ENCODE results near the gene RABIF. TPM values are rescaled to one million over a fixed set of nuclear protein-coding genes. Genes with fewer than 3 reads are reported as not detected.
A peak's percentile ranks its signal among the peaks of the same experiment; 100 is the strongest.
"Not testable (repeated sequence)": the region's sequence is repeated elsewhere in the genome, so short reads cannot be mapped to it uniquely, and the experiment has no call there.

RABIF gene
- total RNA-seq (10 to 100 TPM; 10.3 to 11.1 TPM), total RNA-seq (22.2 to 32.6 reads per million in 2 donors)

DNA sequence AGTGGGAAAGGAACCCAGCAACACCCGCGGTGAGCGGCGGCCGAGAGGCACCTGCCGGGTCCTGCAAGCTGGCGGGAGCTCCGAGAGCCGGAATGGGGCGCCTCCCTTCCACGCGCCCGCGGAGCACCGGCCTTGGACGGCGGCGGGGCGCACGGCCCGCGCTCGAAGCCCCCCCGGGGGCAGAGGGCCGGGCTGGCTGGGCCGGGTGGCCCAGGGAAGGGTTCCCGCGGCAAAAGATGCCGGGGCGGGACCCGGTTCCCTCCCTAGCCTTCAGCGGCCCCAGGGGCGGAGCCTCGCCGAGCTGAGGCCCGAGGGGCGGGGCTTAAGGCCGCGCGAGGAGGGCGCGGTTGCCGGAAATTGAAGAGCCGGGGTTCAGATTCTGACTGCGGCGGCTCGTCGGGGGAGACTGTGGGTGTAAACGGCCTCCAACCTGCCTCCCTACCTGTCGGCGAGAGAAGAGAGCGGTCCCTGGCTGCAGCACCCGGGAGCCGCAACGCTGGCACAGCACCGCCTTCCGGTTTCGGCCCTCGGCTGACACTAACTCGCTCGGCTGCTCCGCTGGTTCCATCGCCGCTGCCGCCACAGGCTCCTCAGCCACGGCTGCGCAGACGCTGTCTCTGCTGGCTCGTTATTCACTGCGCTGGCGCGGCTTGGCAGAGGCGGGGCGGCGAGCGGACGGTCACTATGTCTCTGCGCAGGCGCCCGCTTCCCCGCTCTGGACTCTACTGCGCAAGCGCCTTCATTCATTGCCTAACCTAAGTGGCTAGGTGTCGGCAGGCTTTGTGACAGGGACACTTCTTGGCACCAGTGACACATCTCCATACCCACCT, at the start of gene RABIF:
Gene RABIF, minus strand, starts transcription at position 619 of the 830 bp plus-strand sequence. Its CDS starts 51 bp downstream, at position 568.
- no peaks in the 10 kb centered on the region for H3K9me3 ChIP-seq (ENCODE audit: control insufficient read depth, low read length, poor library complexity, severe bottlenecking)
- peak within 1 kb of the TSS; percentile 90 for H3K27ac Mint-ChIP-seq
- DNase-seq (peak; percentile 94 to 96 (median 95)), ATAC-seq (peak; percentile 91)
- H3K4me3 Mint-ChIP-seq: peak within 1 kb of the TSS; percentile 98
- H3K36me3 Mint-ChIP-seq (ENCODE audit: low read depth): peaks cover 10% of the 10 kb centered on the region
- peaks cover 20% of the 10 kb centered on the region for H3K4me1 Mint-ChIP-seq
- no peaks in the 10 kb centered on the region for H3K27me3 Mint-ChIP-seq

DNA sequence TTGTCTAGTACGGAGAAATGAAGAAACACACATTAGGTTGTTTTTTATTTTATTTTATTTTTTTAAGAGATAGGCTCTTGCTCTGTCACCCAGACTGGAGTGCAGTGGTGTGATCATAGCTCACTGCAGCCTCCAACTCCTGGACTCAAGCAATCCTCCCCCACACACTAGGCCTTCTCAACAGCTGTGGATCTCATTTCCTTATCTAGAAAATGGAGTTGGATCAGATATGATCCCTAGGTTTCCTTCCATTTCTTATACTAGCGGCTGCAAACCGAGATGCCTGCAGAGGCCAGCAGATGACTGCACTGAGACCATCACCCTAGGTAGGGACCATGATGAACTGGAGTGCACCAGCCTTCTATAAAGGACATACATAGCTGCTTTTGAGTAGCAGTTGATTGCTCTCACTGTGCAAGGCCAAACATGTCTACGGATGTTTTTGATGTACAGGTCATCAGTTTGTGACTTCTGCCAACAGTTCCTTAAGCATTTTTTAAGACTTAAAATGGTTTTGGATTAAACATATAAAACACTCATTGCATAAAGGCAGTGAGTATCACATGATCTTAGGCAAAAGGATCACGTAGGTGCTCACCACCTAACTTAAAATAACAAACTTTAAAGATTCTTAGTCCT, 49.5 kb upstream of the RABIF start:
- no peak overlapping the region for H3K4me3 Mint-ChIP-seq
- H3K4me1 Mint-ChIP-seq: peaks cover 2% of the 10 kb centered on the region
- H3K27me3 Mint-ChIP-seq: peaks cover 18% of the 10 kb centered on the region
- DNase-seq: no peak
- ATAC-seq: no peak
- peaks cover 8% of the 10 kb centered on the region for H3K36me3 Mint-ChIP-seq (ENCODE audit: low read depth)
- H3K27ac Mint-ChIP-seq: no peak overlapping the region
- H3K9me3 ChIP-seq (ENCODE audit: control insufficient read depth, low read length, poor library complexity, severe bottlenecking): no peaks in the 10 kb centered on the region

DNA sequence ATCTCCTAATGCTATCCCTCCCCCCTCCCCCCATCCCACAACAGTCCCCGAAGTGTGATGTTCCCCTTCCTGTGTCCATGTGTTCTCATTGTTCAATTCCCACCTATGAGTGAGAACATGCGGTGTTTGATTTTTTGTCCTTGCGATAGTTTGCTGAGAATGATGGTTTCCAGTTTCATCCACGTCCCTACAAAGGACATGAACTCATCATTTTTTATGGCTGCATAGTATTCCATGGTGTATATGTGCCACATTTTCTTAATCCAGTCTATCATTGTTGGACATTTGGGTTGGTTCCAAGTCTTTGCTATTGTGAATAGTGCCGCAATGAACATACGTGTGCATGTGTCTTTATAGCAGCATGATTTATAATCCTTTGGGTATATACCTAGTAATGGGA, 47.5 kb upstream of the RABIF start:
- H3K27me3 Mint-ChIP-seq: peaks cover 18% of the 10 kb centered on the region
- not testable (repeated sequence) for DNase-seq; H3K9me3 ChIP-seq (ENCODE audit: control insufficient read depth, low read length, poor library complexity, severe bottlenecking); H3K36me3 Mint-ChIP-seq (ENCODE audit: low read depth); H3K4me3 Mint-ChIP-seq; H3K4me1 Mint-ChIP-seq; H3K27ac Mint-ChIP-seq; ATAC-seq

DNA sequence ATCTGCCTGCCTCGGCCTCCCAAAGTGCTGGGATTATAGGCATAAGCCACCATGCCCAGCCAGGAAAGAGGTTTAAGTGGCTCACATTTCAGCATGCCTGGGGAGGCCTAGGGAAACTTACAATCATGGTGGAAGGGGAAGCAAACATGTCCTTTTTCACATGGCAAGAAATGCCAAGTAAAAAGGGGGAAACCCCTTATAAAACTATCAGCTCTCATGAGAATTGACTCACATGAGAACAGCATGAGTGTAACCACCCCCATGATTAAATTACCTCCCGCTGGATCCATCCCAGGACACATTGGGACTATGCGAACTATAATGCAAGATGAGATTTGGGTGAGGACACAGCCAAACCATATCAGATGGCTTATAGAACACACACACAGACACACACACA, 46.9 kb upstream of the RABIF start:
- no peaks in the 10 kb centered on the region for H3K9me3 ChIP-seq (ENCODE audit: control insufficient read depth, low read length, poor library complexity, severe bottlenecking)
- Mint-ChIP-seq H3K36me3 (ENCODE audit: low read depth) (peaks cover 4% of the 10 kb centered on the region), H3K4me1 (peaks cover 2% of the 10 kb centered on the region), H3K27me3 (peaks cover 18% of the 10 kb centered on the region), H3K4me3 (no peak overlapping the region), H3K27ac (no peak overlapping the region)
- DNase-seq: no peak
- no peak for ATAC-seq

DNA sequence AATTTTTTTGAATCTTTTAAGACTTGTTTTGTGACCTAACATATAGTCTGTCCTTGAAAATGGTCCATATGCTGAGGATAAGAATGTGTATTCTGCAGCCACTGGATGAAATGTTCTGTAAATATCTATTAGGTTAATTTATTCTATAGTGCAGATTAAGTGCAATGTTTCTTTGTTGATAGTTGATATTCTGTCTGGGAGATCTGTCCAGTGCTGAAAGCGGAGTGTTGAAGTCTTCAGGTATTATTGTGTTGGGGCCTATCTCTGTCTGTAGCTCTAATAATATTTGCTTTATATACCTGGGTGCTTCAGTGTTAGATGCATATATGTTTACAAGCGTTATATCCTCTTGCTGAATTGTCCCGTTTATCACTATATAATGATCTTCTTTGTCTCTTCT, 45.8 kb upstream of the RABIF start:
- H3K9me3 ChIP-seq (ENCODE audit: control insufficient read depth, low read length, poor library complexity, severe bottlenecking): no peaks in the 10 kb centered on the region
- Mint-ChIP-seq H3K4me3 (no peak overlapping the region), H3K27me3 (peaks cover 18% of the 10 kb centered on the region), H3K36me3 (ENCODE audit: low read depth) (peaks cover 4% of the 10 kb centered on the region), H3K27ac (no peak overlapping the region), H3K4me1 (peaks cover 2% of the 10 kb centered on the region)
- ATAC-seq: no peak
- DNase-seq: no peak

DNA sequence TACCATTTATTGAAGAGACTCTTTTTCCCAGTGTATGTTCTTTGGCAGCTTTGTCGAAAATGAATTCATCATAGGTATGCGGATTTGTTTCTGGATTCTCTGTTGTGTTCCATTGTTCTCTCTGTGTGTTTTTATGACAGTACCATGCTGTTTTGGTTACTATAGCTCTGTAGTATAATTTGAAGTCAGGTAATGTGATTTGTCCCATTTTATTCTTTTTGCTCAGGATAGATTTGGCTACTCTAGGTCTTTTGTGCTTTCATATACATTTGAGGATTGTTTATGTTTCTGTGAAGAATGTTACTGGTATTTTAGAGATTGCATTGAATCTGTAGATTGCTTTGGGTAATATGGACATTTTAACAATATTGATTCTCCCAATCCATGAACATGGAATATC, 43.5 kb upstream of the RABIF start:
- no peak for ATAC-seq
- Mint-ChIP-seq H3K4me3 (no peak overlapping the region), H3K4me1 (no peaks in the 10 kb centered on the region), H3K27me3 (peaks cover 18% of the 10 kb centered on the region), H3K27ac (no peak overlapping the region), H3K36me3 (ENCODE audit: low read depth) (peaks cover 4% of the 10 kb centered on the region)
- no peak for DNase-seq
- no peaks in the 10 kb centered on the region for H3K9me3 ChIP-seq (ENCODE audit: control insufficient read depth, low read length, poor library complexity, severe bottlenecking)

DNA sequence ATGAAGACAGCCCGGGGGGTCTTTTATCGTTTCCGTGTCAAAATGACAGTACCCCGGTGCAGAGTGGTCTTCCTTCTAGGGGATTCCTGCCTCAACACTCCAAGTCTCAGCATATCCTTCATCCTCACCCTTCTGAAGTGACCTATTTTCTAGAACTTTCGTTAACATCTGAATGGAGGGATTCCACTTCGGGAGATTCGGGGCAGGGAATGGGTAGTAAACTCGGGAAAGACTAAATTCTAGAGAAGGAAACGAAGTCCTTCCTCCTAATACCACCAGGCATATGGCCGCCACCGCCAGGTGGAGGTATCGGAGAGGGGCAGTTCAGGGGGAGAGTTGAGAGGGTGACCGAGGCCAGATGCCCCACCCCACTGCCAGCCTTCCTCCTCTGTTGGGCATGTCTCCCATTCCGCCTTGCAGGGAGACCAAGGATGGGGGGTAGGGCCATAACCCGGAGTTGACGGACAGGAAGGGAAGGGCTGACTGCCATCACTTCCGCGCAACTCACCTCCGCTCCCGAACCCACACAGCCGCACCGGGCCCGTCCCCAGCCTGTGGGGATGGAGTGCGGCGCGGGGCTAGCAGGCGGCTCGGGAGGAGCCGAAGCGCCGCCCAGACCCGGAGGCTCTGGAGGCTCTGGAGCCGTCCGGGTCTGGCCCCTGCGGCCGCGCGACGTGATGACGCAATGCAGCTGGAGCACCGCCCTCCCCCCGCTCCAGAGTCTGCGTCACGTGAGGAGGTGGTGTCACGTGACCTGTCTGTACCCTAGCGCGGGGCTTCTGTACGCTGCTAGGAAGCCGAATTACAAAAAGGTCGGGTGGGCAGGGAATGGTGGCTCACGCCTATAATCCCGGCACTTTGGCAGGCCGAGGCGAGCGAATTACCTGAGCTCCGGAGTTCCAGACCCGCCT, 37.9 kb upstream of the RABIF start, which contains the start of gene KLHL12:
Gene KLHL12, minus strand, starts transcription at position 654 of the 911 bp plus-strand sequence. CDS start 2,072 bp downstream, outside the sequence.
- peaks cover 2% of the 10 kb centered on the region for H3K36me3 Mint-ChIP-seq (ENCODE audit: low read depth)
- H3K9me3 ChIP-seq (ENCODE audit: control insufficient read depth, low read length, poor library complexity, severe bottlenecking): no peaks in the 10 kb centered on the region
- H3K27ac Mint-ChIP-seq: peak within 1 kb of the TSS; percentile 91
- H3K27me3 Mint-ChIP-seq: no peaks in the 10 kb centered on the region
- H3K4me3 Mint-ChIP-seq: peak within 1 kb of the TSS; percentile 93
- H3K4me1 Mint-ChIP-seq: peaks cover 17% of the 10 kb centered on the region
- ATAC-seq: peak; percentile 95
- DNase-seq: peak; percentile 87 to 91 (median 91)

DNA sequence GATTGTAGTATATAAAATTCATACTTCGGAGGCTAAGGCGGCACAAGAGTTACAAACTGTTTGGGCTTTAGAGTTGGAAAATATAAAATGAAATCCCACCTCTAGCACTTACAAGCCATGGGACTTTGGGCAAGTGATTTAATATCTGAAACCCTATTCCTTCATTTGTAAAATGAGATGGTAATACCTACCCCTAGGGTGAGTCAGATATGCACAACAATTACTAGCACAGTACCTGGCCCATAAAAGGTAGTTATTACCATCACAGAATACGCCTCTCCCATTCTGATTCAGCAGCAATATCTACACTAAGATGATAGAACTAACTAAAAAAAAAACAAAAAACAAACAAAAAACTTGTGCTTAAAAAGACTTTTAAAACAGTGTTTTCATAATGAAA, 34.6 kb upstream of the RABIF start:
- ATAC-seq: no peak
- H3K36me3 Mint-ChIP-seq (ENCODE audit: low read depth): peaks cover 2% of the 10 kb centered on the region
- no peak overlapping the region for H3K27ac Mint-ChIP-seq
- H3K9me3 ChIP-seq (ENCODE audit: control insufficient read depth, low read length, poor library complexity, severe bottlenecking): no peaks in the 10 kb centered on the region
- no peak for DNase-seq
- no peak overlapping the region for H3K4me3 Mint-ChIP-seq
- H3K27me3 Mint-ChIP-seq: no peaks in the 10 kb centered on the region
- peaks cover 17% of the 10 kb centered on the region for H3K4me1 Mint-ChIP-seq

DNA sequence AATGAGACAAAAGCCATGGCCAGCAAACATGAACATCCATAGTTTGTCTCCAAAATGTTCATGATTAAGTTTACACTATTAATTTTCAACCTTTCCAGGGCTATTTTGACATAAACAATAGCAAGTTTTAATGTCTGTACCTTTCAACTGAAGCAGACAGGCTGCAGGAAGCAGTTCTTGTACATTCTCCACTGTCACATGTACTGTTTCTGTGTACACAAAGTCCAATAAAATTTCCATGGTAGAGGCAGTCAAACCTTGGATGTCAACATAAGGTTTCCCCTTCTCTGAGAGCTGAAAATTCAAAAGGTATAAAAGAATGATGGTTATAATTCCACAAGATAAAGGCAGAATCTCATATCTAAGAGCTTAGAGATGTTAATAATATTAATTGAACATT, 30.7 kb upstream of the RABIF start:
- Mint-ChIP-seq H3K27me3 (no peaks in the 10 kb centered on the region), H3K4me3 (no peak overlapping the region), H3K4me1 (peaks cover 9% of the 10 kb centered on the region), H3K36me3 (ENCODE audit: low read depth) (peaks cover 4% of the 10 kb centered on the region), H3K27ac (no peak overlapping the region)
- no peak for ATAC-seq
- H3K9me3 ChIP-seq (ENCODE audit: control insufficient read depth, low read length, poor library complexity, severe bottlenecking): no peaks in the 10 kb centered on the region
- DNase-seq: no peak

DNA sequence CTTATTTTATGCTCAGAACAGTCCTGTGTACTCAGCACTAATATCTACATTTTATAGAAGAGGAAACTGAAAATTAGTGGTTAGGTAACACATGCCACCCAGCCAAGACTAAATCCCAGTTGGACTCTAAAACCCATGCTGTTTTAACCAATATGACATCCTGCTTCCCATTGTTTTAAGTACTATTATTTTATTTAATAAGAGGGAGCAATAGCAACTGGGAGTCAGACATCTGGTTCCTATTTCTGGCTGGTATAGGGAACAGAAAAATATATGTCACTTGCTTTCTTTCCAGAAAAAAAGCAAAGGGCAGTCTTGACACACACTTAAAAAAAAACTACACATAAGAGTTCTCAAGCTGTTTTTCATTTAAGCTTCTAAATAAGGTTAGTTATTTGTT, 26.2 kb upstream of the RABIF start:
- ATAC-seq (no peak), DNase-seq (no peak)
- H3K4me1 Mint-ChIP-seq: peaks cover 15% of the 10 kb centered on the region
- H3K36me3 Mint-ChIP-seq (ENCODE audit: low read depth): peaks cover 17% of the 10 kb centered on the region
- H3K27ac Mint-ChIP-seq: no peak overlapping the region
- no peak overlapping the region for H3K4me3 Mint-ChIP-seq
- no peaks in the 10 kb centered on the region for H3K9me3 ChIP-seq (ENCODE audit: control insufficient read depth, low read length, poor library complexity, severe bottlenecking)
- no peaks in the 10 kb centered on the region for H3K27me3 Mint-ChIP-seq

DNA sequence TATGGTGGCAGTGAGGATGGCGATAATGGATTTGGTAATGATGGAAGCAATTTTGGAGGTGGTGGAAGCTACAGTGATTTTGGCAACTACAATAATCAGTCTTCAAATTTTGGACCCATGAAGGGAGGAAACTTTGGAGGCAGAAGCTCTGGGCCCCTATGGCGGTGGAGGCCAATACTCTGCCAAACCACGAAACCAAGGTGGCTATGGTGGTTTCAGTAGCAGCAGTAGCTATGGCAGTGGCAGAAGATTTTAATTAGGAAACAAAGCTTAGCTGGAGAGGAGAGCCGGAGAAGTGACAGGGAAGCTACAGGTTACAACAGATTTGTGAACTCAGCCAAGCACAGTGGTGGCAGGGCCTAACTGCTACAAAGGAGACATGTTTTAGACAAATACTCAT, 23.5 kb upstream of the RABIF start:
- H3K4me3 Mint-ChIP-seq; H3K9me3 ChIP-seq (ENCODE audit: control insufficient read depth, low read length, poor library complexity, severe bottlenecking); H3K27ac Mint-ChIP-seq; DNase-seq; ATAC-seq; H3K27me3 Mint-ChIP-seq: not testable (repeated sequence)
- Mint-ChIP-seq H3K4me1 (peaks cover 15% of the 10 kb centered on the region), H3K36me3 (ENCODE audit: low read depth) (peaks cover 18% of the 10 kb centered on the region)

DNA sequence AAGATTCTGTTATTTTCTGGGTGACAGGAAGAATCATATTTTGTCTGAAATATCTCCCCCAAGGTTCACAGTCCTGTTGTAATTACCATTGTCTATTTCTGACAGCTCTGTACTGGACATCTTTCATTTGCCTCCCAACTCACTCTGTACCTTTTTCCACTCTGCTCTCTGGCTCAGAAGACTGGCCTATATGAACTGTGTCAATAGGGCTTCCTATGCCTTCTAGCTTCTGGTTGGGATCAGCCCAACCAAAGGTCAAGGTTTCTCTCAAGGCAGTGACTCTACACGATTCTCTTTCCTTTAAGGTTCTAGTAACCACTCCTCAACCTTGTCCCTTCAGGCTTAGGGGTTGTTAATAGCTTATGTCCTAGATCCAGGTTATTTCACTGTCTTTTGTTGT, 20.5 kb upstream of the RABIF start:
- H3K27me3 Mint-ChIP-seq: no peaks in the 10 kb centered on the region
- DNase-seq (no peak), ATAC-seq (no peak)
- peaks cover 17% of the 10 kb centered on the region for H3K36me3 Mint-ChIP-seq (ENCODE audit: low read depth)
- no peaks in the 10 kb centered on the region for H3K9me3 ChIP-seq (ENCODE audit: control insufficient read depth, low read length, poor library complexity, severe bottlenecking)
- H3K27ac Mint-ChIP-seq: peak overlapping the region; percentile 6
- H3K4me3 Mint-ChIP-seq: no peak overlapping the region
- H3K4me1 Mint-ChIP-seq: peaks cover 15% of the 10 kb centered on the region

DNA sequence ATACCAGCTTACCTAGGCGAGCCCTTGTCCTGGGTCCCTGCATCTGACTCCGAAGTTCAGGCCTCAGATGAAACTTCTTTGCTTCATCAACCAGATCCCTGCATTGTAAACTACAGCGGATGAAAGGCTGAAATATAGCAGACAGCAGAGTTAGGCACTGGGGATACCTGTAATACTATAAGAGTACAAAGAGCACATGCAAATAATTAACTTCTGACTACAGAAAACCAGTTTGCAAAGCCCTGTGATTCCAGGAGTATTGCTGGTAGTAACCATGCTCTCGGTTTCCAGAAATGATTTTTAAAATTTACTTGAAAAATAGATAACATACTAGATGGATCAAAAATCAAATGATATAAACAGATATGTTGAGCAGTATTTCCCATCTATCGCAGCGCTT, 20.0 kb upstream of the RABIF start:
- Mint-ChIP-seq H3K36me3 (ENCODE audit: low read depth) (peaks cover 14% of the 10 kb centered on the region), H3K4me1 (peaks cover 13% of the 10 kb centered on the region), H3K27ac (no peak overlapping the region), H3K27me3 (no peaks in the 10 kb centered on the region), H3K4me3 (no peak overlapping the region)
- DNase-seq (no peak), ATAC-seq (no peak)
- H3K9me3 ChIP-seq (ENCODE audit: control insufficient read depth, low read length, poor library complexity, severe bottlenecking): no peaks in the 10 kb centered on the region

All from T-helper 17 cell (primary cell).